NCI-H1092 treated with DMSO at 0.1 percent for 48 hours (cell line): ENCODE measurements around the gene TCF4.
A peak's percentile ranks its signal among the peaks of the same experiment; 100 is the strongest.

ENCODE experiments used
- DNase-seq: peaks from one replicate; lab custom pipeline; 2025; lab: John Stamatoyannopoulos, UW

The TCF4 gene

GRCh38 chr18:55503167-55503820 lies 84.7 kb downstream of the TCF4 start:
- DNase-seq, result no peak

GRCh38 chr18:55501982-55502710 lies 85.8 kb downstream of the TCF4 start:
- DNase-seq, result no peak

GRCh38 chr18:55501579-55501978 lies 86.4 kb downstream of the TCF4 start:
- no peak for DNase-seq

GRCh38 chr18:55500316-55501086 lies 87.5 kb downstream of the TCF4 start:
- DNase-seq, result no peak

DNA sequence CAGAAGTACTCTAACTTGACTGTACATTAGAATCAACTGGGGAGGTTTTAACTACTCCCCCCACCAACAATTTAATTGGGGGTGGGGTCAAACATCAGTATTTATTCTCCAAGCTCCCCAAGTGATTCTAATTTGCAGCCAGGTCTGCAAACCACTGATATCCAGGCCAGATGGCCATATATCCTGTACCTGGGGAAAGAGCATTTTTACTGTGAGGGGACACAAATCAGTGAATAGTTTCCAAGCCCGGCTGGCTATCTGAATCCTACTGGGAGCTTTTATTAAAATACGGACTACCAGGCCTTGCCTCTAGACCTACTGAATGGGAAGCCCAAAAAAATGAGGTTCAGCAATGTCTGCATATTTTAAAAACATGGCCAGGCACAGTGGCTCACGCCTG lies 88.5 kb downstream of the TCF4 start:
- DNase-seq, result no peak

DNA sequence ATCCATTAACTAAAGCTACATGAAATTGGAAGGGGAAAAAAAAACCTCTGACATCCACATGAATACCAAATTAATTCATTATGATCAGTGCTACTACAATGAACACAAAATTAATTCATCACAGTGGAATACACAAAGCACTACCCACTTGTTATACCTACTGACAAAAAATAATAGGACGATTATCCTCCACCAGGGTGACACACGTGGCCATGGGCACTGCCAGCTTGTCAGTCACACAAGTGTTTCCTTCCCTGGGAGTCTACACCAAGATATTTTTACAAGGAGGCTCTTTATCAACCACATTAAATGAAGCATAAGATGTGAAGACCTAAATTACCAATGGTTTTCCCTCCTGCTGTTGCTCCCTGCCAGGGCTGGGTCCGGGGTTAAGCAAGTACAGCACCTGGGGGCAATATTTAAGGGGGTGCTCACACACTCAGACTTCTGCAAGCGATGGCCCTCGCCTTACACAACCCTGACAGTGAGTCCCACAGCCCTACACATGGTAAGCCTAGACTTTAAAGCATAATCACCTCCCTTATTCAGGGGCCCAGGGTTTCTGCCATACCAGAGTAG lies 90.1 kb downstream of the TCF4 start:
- DNase-seq, result no peak

- DNase-seq, result no peak
These were observed 93.1 kb downstream of the TCF4 start for GRCh38 chr18:55494899-55495298.

DNA sequence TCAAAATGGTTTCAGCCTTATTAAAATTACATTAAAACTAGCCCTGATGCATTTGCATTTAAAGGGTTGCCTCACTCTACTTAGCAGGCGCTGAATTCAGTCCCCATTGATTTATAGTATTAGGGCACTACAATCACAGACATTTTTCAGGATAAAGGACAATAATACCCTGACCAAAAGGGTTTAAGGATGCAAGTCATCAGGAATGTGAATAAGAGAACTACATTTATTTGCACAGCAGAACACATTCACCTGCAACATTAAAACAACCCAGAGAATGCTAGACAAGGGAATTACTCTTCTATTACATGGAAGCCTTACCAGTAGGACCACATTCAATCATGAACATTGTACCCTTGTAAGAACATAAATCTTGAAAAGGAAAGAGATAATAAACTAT lies 93.6 kb downstream of the TCF4 start:
- DNase-seq, result no peak

DNA sequence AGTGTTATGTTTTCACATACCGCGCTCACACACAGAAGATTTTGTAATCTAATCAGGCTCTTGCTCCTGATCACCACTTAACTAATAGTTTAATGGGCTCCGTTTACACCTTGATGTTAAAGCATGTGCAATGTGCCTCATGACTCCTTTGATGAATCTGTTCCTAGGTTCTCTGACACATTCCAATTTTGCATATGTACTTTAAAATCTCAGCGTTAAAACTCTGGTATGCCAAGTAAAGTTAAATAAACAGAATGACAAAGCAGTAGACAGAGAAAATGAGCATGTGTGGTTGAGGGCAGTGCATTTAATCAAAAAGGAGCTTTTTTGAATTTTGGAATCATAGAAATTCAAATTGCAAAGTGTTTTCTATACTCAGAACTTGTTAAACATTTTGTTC lies 96.4 kb downstream of the TCF4 start:
- DNase-seq, result no peak

- DNase-seq, result peak; percentile 74
These were observed 98.7 kb downstream of the TCF4 start for GRCh38 chr18:55489034-55489986.

DNA sequence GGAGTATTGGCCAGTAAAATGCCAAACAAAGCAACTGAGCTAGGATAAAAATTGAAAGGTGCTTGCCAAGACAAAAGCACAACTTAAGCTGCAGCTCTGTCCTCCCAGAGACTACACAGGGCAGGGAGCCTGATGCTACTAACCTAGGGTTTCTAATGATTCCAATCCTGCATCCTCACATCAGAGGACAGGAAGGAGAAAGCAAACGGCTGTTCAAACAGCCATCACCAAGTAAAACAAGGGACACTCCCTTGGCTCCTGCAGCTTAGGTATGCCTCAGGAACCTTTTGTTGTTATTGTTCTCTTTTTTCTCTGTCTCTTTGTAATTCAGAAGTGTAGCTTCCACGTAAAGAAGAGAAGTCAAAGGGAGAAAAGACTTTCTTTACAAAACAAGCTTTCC lies 99.5 kb downstream of the TCF4 start:
- peak; percentile 64 for DNase-seq

GRCh38 chr18:55487997-55488396 lies 100.0 kb downstream of the TCF4 start:
- no peak for DNase-seq

DNA sequence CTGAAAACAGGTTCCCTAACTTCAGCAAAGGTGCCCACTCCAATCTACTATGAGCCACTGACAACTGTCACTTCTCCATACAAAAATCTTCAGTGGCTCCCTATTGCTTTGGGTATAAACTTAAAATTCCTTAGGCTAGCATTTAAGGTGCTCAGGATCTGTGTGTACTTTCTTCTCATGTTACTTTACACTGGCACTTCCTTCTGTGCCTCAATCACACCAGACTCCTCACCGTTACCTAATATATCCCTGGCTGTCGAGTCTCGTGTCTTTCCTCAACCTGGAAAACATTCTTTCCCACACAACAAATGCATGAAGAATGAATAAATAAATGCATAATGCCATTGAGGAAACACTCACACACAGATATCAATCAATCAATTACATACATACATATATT lies 101.1 kb downstream of the TCF4 start:
- DNase-seq, result no peak

DNA sequence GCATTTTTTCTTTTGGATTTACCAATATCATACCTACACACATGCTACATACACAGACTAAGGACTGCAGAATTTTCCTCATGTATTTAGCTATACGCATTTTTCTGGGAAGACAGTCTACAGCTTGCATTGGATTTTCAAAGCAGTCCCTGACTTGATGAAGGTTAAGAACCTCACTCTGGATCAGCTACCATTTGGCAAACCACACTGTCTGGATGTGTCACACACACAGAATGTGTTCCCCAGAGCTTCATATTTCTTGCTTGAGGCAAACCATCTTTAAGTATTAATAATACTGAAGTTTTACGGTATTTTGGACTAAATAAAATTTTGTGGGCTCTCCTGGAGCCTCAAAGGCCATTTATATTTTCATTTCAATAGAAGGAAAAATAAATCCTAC lies 102.3 kb downstream of the TCF4 start:
- DNase-seq, result no peak

GRCh38 chr18:55484773-55485172 lies 103.2 kb downstream of the TCF4 start:
- no peak for DNase-seq

DNA sequence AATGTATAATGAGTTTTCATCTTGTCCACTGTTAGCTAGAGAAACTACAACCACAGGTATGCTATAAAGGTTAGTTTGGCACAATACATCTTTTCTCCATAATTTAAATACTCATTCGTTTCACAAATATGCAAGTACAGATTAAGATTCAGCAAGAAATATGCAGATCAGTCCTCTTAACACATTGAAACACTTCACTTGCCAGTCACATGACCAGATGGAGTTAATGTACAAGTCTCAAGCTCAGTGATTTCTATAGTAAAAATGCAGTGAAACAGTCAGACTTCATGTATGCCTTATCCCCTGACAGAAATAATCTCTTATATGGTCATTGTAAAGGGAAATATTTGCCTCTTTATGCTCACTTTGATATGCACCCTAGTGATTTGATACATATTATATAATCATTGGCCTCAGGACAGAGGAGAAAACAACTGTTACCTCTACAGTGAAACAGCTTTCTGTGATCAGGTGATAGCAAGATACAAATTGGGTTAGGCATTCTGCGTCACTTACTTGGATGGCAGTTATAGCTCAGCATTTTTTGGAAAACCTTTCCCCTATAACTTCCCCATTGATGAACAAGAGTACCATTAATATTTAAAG lies 104.6 kb downstream of the TCF4 start:
- DNase-seq, result no peak

DNA sequence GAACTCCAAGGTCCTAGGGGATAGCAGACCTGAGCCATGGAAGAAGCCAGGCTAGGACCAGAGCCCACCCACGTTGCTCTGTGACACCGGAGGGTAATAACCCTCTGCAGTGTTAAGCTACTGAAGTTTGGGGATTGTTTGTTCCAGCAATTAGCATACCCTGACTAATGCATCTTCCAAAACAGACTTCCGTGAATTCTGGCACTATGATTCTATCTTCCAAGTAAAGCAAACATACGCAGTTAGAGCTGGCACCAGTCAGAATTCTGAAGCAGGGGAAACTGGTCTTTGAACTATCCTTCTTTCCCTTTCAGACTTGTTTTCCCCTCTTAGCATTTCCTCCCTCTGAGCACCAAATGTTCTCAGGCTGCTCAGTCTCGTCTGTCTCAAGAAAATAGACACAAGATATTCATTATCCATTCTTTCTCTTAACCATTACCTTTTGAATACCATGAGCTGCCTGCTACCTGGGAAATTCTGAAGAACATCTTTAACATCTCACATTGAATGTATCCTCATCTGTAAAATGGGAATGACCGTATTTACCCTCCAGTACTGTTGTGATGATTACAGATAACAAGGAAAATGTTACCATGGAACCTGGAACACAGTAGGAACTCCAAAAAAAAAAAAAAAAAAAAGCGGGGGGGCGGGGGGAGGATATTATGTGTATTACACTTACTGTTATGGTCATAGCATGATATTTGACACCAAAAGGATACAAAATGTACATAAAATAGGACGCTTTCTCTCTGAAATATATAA lies 108.2 kb downstream of the TCF4 start:
- DNase-seq, result no peak

DNA sequence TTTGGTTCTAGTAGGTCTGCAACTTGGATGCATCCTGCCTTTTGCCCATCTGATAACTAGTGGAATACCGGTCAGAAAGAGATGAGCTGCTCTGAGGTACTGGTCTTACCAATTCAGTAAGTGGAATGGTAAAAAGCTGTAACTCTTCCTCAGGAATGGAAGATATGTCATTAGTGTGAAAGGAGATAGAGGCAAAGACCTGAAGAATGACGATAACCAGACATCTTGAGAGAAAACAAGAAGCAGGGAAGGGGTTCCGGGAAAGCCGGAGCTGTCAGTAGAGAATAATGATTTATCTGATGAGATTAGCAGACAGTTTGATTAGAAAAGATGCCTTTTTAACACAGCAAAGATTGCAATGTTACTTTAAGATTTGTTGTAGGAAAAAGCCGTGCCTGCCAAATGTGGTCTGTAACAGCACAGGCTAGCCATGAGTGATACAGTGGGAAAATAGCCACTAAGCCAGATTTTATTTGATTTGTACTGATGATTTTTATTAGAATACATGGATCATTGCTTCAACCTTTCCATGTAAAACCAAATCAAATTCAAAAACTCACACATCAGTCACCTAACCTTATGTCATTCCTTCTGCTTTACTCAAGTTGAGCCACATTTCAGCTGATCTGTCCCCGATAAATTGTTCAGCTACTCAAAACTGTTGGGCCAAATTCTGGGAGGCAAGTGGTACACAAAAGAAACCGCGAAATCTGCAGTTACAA lies 110.0 kb downstream of the TCF4 start:
- no peak for DNase-seq

- DNase-seq, result no peak
These were observed 110.5 kb downstream of the TCF4 start for GRCh38 chr18:55477499-55477859.

DNA sequence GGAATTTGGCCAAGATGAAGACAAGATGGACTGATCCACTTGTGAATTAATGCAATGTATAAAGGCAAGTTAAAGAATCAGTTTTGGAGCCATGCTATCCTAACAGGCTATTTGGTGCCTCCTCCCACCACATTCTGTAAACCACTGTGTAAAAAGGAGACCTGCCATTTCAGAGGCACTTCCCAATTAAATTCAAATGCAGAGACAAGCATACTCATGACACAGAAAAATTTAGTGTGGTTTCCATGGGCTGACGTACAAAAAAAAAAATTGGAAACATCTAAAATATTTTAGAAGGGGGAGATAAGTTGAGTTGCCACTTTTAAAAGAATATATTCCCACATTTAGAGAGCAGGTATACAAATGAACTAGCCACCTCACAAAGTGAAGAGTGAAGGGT lies 112.1 kb downstream of the TCF4 start:
- no peak for DNase-seq
